Activated naive CD8-positive, alpha-beta T cell treated with anti-CD3 and anti-CD28 coated beads, Interleukin-2, amount 50 U/mL, for 24 hours (primary cell): Measurements from ENCODE around the gene NEU1.
A peak's percentile ranks its signal among the peaks of the same experiment; 100 is the strongest.
"Not testable (repeated sequence)": the region's sequence is repeated elsewhere in the genome, so short reads cannot be mapped to it uniquely, and the experiment has no call there.

Experiments
- ATAC-seq: fragments of 150-1000 bp; cut with Tn5 transposase; one replicate; pipeline ENCODE4 v1.10.0; 2021
- DNase-seq: peaks from one replicate; pipeline ENCODE4 v3.0.0; 2021
- H3K27ac Mint-ChIP-seq: one replicate; pipeline ENCODE4 v1.8.0; 2021; ENCODE audit warnings: mild to moderate bottlenecking, mixed read lengths
- H3K27me3 Mint-ChIP-seq: one replicate; pipeline ENCODE4 v1.8.0; 2021; ENCODE audit warnings: mixed read lengths
- H3K36me3 Mint-ChIP-seq: one replicate; pipeline ENCODE4 v1.8.0; 2021; ENCODE audit warnings: low read depth, mixed read lengths
- H3K4me1 Mint-ChIP-seq: one replicate; pipeline ENCODE4 v1.8.0; 2021; ENCODE audit warnings: mixed read lengths
- H3K4me3 Mint-ChIP-seq: one replicate; pipeline ENCODE4 v1.8.0; 2021; ENCODE audit warnings: mild to moderate bottlenecking, moderate library complexity, mixed read lengths
- H3K9me3 Mint-ChIP-seq: one replicate; pipeline ENCODE4 v1.8.0; 2021; ENCODE audit warnings: mixed read lengths

Gene NEU1

DNA sequence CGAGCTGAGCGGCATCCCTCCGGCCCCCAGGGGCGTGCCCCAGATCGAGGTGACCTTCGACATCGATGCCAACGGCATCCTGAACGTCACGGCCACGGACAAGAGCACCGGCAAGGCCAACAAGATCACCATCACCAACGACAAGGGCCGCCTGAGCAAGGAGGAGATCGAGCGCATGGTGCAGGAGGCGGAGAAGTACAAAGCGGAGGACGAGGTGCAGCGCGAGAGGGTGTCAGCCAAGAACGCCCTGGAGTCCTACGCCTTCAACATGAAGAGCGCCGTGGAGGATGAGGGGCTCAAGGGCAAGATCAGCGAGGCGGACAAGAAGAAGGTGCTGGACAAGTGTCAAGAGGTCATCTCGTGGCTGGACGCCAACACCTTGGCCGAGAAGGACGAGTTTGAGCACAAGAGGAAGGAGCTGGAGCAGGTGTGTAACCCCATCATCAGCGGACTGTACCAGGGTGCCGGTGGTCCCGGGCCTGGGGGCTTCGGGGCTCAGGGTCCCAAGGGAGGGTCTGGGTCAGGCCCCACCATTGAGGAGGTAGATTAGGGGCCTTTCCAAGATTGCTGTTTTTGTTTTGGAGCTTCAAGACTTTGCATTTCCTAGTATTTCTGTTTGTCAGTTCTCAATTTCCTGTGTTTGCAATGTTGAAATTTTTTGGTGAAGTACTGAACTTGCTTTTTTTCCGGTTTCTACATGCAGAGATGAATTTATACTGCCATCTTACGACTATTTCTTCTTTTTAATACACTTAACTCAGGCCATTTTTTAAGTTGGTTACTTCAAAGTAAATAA lies 45.3 kb downstream of the NEU1 start:
- H3K4me3 Mint-ChIP-seq, result peak overlapping the region; percentile 88
- DNase-seq, H3K9me3 Mint-ChIP-seq, ATAC-seq, H3K36me3 Mint-ChIP-seq, H3K27me3 Mint-ChIP-seq: not testable (repeated sequence)
- peaks cover 71% of the 10 kb centered on the region for H3K4me1 Mint-ChIP-seq
- peak overlapping the region; percentile 87 for H3K27ac Mint-ChIP-seq

DNA sequence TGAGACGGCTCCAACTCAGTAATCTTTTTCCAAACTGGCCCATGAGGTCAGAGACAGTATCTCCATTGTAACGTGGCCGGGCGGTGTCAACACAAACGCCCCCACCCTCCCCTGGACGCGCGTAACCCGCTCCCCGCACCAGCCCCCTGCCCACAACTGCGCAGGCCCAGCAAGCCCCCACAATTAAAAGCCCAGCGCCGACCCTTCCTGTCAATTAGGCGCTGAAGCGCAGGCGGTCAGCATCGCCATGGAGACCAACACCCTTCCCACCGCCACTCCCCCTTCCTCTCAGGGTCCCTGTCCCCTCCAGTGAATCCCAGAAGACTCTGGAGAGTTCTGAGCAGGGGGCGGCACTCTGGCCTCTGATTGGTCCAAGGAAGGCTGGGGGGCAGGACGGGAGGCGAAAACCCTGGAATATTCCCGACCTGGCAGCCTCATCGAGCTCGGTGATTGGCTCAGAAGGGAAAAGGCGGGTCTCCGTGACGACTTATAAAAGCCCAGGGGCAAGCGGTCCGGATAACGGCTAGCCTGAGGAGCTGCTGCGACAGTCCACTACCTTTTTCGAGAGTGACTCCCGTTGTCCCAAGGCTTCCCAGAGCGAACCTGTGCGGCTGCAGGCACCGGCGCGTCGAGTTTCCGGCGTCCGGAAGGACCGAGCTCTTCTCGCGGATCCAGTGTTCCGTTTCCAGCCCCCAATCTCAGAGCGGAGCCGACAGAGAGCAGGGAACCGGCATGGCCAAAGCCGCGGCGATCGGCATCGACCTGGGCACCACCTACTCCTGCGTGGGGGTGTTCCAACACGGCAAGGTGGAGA lies 47.4 kb downstream of the NEU1 start, which contains the start of the genes HSPA1A and HSPA1L:
Gene HSPA1A, plus strand, starts transcription at position 519 of the 814 bp plus-strand sequence. Its CDS starts 214 bp downstream, at position 733.
Gene HSPA1L, minus strand, starts transcription at position 259 of the 814 bp plus-strand sequence. CDS start 3,311 bp downstream, outside the sequence.
- ATAC-seq (peak; percentile 40), DNase-seq (peak; percentile 72)
- Mint-ChIP-seq H3K4me1 (peaks cover 58% of the 10 kb centered on the region), H3K4me3 (peak within 1 kb of the TSS; percentile 82), H3K36me3 (peaks cover 2% of the 10 kb centered on the region), H3K27ac (peak within 1 kb of the TSS; percentile 85), H3K27me3 (no peaks in the 10 kb centered on the region), H3K9me3 (no peaks in the 10 kb centered on the region)

DNA sequence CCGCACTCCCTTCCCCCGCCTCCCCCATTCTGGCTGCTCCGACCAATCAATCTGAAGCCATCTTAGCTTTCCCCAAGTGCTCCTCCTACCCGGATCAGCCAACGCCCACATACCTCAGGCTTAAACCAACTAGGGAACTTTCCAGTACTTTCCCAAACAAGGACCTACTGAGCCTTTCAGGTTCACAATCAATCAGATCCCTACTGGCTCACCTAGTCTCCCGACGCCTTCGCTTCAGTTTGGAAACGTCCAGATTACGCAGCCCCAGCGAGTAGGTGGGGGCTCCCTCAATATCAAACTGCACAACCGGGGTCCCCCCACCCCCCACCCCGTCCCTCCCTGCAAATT lies 48.0 kb downstream of the NEU1 start:
- Mint-ChIP-seq H3K4me3 (peak overlapping the region; percentile 82), H3K9me3 (no peaks in the 10 kb centered on the region), H3K27me3 (no peaks in the 10 kb centered on the region), H3K27ac (peak overlapping the region; percentile 85), H3K36me3 (peaks cover 2% of the 10 kb centered on the region), H3K4me1 (peaks cover 53% of the 10 kb centered on the region)
- DNase-seq (peak; percentile 75), ATAC-seq (peak; percentile 45)

DNA sequence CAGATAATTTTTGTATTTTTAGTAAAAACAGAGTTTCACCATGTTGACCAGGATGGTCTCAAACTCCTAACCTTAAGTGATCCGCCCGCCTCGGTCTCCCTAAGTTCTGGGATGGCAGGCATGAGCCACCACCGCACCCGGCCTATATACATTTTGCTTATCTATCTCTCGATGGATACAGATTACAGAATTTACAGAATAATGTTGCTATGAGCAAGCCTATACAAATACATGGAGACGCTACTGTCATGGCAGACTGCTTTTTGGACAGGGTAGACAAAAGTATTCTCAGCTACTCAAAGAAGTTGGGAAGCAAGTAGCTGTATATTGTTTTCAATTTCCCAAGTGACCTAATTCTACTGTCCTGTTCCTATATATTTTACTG lies 49.2 kb downstream of the NEU1 start:
- peak overlapping the region; percentile 44 for H3K4me3 Mint-ChIP-seq
- DNase-seq, result no peak
- peak overlapping the region; percentile 73 for H3K27ac Mint-ChIP-seq
- H3K4me1 Mint-ChIP-seq, result peaks cover 45% of the 10 kb centered on the region
- ATAC-seq, result no peak
- no peaks in the 10 kb centered on the region for H3K27me3 Mint-ChIP-seq
- no peaks in the 10 kb centered on the region for H3K9me3 Mint-ChIP-seq
- H3K36me3 Mint-ChIP-seq, result peaks cover 2% of the 10 kb centered on the region

DNA sequence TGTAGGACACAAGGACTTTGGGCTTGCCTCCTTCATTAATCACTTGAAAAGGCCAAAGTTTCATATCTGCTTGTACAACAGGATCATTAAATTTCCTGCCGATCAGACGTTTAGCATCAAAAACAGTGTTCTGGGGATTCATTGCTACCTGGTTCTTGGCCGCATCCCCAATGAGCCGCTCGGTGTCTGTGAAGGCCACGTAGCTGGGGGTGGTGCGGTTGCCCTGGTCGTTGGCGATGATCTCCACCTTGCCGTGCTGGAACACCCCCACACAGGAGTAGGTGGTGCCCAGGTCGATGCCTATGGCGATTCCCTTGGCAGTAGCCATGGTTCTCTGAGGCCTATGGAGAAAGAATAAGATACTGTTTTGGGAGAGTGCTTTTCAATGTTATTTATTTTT lies 51.0 kb downstream of the NEU1 start:
- H3K4me1 Mint-ChIP-seq, result peaks cover 36% of the 10 kb centered on the region
- peak overlapping the region; percentile 11 for H3K27ac Mint-ChIP-seq
- no peak for DNase-seq
- no peak for ATAC-seq
- H3K27me3 Mint-ChIP-seq, result no peaks in the 10 kb centered on the region
- no peak overlapping the region for H3K4me3 Mint-ChIP-seq
- no peaks in the 10 kb centered on the region for H3K9me3 Mint-ChIP-seq
- H3K36me3 Mint-ChIP-seq, result peaks cover 2% of the 10 kb centered on the region

DNA sequence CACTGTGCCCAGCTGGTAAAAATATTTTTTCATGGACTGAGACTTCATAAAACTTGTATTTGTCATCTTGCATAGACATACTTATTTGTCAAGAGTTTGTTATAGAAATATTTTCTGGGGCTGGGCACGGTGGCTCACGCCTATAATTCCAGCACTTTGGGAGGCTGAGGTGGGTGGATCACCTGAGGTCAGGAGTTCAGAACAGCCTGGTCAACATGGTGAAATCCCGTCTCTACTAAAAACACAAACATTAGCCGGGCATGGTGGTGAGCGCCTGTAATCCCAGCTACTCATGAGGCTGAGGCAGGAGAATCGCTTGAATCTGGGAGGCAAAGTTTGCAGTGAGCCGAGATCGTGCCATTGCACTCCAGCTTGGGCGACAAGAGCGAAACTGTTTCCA lies 54.0 kb downstream of the NEU1 start:
- ATAC-seq, H3K36me3 Mint-ChIP-seq, DNase-seq, H3K9me3 Mint-ChIP-seq, H3K27me3 Mint-ChIP-seq, H3K27ac Mint-ChIP-seq, H3K4me3 Mint-ChIP-seq: not testable (repeated sequence)
- H3K4me1 Mint-ChIP-seq, result peaks cover 32% of the 10 kb centered on the region
